Right lobe of liver (tissue), 4 donors: ENCODE data around the gene LENG9.

ENCODE experiments used
- CTCF ChIP-seq, 4 donors: fragments of 200-600 bp in 3 of 4; fragments of 450-650 bp in 1 of 4; IDR thresholded peaks; one replicate each; pipeline versions ENCODE4 v1.5.1 to v1.8.0; 2016 to 2022; ENCODE audit warnings: antibody characterized with exemption in 4 of 4, mild to moderate bottlenecking in 2 of 4
- POLR2A ChIP-seq: fragments of 450-650 bp; IDR thresholded peaks from one replicate; pipeline ENCODE4 v1.6.1; 2017; ENCODE audit warnings: antibody characterized with exemption, mild to moderate bottlenecking
- donor health status: DM: no; HTN: no; CAD: no.
- donor health status: DM: no; HTN: no; CAD: no.
- donor health status: DM: no; HTN: yes; CAD: no.

GRCh38 chr19:54424201-54424600 is 39.4 kb downstream of the LENG9 start:
- TF ChIP-seq CTCF (IDR thresholded peaks at IDR 0.05) (no peak), POLR2A (no peak)
